Muscle of arm (tissue), 14 donors: Measurements from ENCODE around the gene RAPGEF3. TPM values are rescaled to one million over a fixed set of nuclear protein-coding genes. Genes with fewer than 3 reads are reported as not detected.

ENCODE experiments used
- DNase-seq: peaks from one replicate; pipeline ENCODE4 v3.0.0-alpha.2; 2013
- long read RNA-seq, 11 donors: transcript quantifications; one replicate each; lab custom pipeline, GENCODE V29; 2026
- polyA plus RNA-seq, 12 donors: library from polyadenylated mRNA; unstranded; fragments of 120-200 nt; gene quantifications; one replicate each; pipeline ENCODE4 v1.2.1, GENCODE V29; 2013; ENCODE audit not compliant: insufficient read length in 12 of 12

The RAPGEF3 gene
- 10 to 100 TPM in 7 of 12 donors, 1 to 10 TPM in 4, not detected in 1; 7.9 to 17.9 (median 11.0) TPM for polyA plus RNA-seq
- long read RNA-seq, donor 1, partial matches to known transcripts: 0 of 2 reads
- long read RNA-seq, donor 1, other reads (novel, unspliced or antisense): 0 of 2 reads
- long read RNA-seq, donor 2, partial matches to known transcripts: 0 of 7 reads
- long read RNA-seq, donor 2, other reads (novel, unspliced or antisense): 7 of 7 reads
- long read RNA-seq, donor 3: 0 reads
- long read RNA-seq, donor 4: 0 reads
- long read RNA-seq, donor 5: 0 reads
- long read RNA-seq, donor 6, partial matches to known transcripts: 0 of 1 reads
- long read RNA-seq, donor 6, other reads (novel, unspliced or antisense): 0 of 1 reads
- long read RNA-seq, donor 7: 0 reads
- long read RNA-seq, donor 8, full-length matches to known transcripts: 3 of 9 reads
- long read RNA-seq, donor 8, partial matches to known transcripts: 0 of 9 reads
- long read RNA-seq, donor 8, other reads (novel, unspliced or antisense): 6 of 9 reads
- long read RNA-seq, donor 9: 0 reads
- long read RNA-seq, donor 10: 0 reads
- long read RNA-seq, donor 11, partial matches to known transcripts: 0 of 1 reads
- long read RNA-seq, donor 11, other reads (novel, unspliced or antisense): 0 of 1 reads

GRCh38 chr12:47758834-47759690, at the start of gene RAPGEF3:
TSS of gene RAPGEF3 (minus strand) at chr12:47758880. CDS start at chr12:47758556, 324 bp downstream.
- DNase-seq: peak; percentile 75

- DNase-seq: no peak
Measured at GRCh38 chr12:47808050-47808449, 49.4 kb upstream of the RAPGEF3 start.

- no peak for DNase-seq
Measured at GRCh38 chr12:47807338-47807737, 48.7 kb upstream of the RAPGEF3 start.

GRCh38 chr12:47805417-47805816, 46.7 kb upstream of the RAPGEF3 start:
- no peak for DNase-seq

GRCh38 chr12:47804171-47804570, 45.5 kb upstream of the RAPGEF3 start:
- DNase-seq: no peak

- no peak for DNase-seq
Measured at GRCh38 chr12:47803191-47803875, 44.7 kb upstream of the RAPGEF3 start.

GRCh38 chr12:47802312-47802711, 43.6 kb upstream of the RAPGEF3 start:
- DNase-seq: no peak

- DNase-seq: no peak
Measured at GRCh38 chr12:47801904-47802246, 43.2 kb upstream of the RAPGEF3 start.

GRCh38 chr12:47801170-47801903, 42.7 kb upstream of the RAPGEF3 start:
- no peak for DNase-seq

GRCh38 chr12:47800582-47800981, 41.9 kb upstream of the RAPGEF3 start:
- no peak for DNase-seq

- DNase-seq: no peak
Measured at GRCh38 chr12:47799357-47799955, 40.8 kb upstream of the RAPGEF3 start.

- DNase-seq: no peak
Measured at GRCh38 chr12:47798382-47798948, 39.8 kb upstream of the RAPGEF3 start.

- no peak for DNase-seq
Measured at GRCh38 chr12:47797441-47797840, 38.8 kb upstream of the RAPGEF3 start.

- DNase-seq: no peak
Measured at GRCh38 chr12:47795814-47796411, 37.2 kb upstream of the RAPGEF3 start.

- no peak for DNase-seq
Measured at GRCh38 chr12:47795121-47795813, 36.6 kb upstream of the RAPGEF3 start.

GRCh38 chr12:47794679-47795078, 36.0 kb upstream of the RAPGEF3 start:
- no peak for DNase-seq

- no peak for DNase-seq
Measured at GRCh38 chr12:47793015-47793681, 34.5 kb upstream of the RAPGEF3 start.

GRCh38 chr12:47791874-47792273, 33.2 kb upstream of the RAPGEF3 start:
- DNase-seq: no peak

GRCh38 chr12:47791351-47791746, 32.7 kb upstream of the RAPGEF3 start:
- no peak for DNase-seq
